ENCODE measurements around the gene PTPRC. TPM values are rescaled to one million over a fixed set of nuclear protein-coding genes. Genes with fewer than 3 reads are reported as not detected.

Gene PTPRC
- total RNA-seq, 2 donors from 2014 or later, result 3.3 to 9.9 TPM

GRCh38 chr1:198604975-198605374, 33.9 kb upstream of the PTPRC start:
- TF ChIP-seq POLR2A (IDR thresholded peaks at IDR 0.05) (no peak), CTCF (IDR thresholded peaks at IDR 0.05) (no peak)
- Histone ChIP-seq H3K27me3 (no peaks in the 10 kb centered on the region), H3K27ac (no peak overlapping the region), H3K4me1 (no peaks in the 10 kb centered on the region), H3K36me3 (replicated peaks in 1 of 2; ENCODE audit: insufficient read depth in 1 of 2, low read depth in 2 of 2) (no peaks in the 10 kb centered on the region), H3K4me3 (no peak overlapping the region), H3K9me3 (no peaks in the 10 kb centered on the region)
- intact Hi-C loops (cut with DNase I), result no loop called here
- ATAC-seq, result no peak
- WGBS, 2 donors, result 42 to 63% methylated on average over 1 of the region's 1 CpG
- no peak for DNase-seq

- intact Hi-C loops (cut with DNase I), result no loop called here
- no peak for ATAC-seq
- Histone ChIP-seq H3K27me3 (no peaks in the 10 kb centered on the region), H3K9me3 (no peaks in the 10 kb centered on the region), H3K4me3 (no peak overlapping the region), H3K4me1 (no peaks in the 10 kb centered on the region), H3K27ac (no peak overlapping the region), H3K36me3 (replicated peaks in 1 of 2; ENCODE audit: insufficient read depth in 1 of 2, low read depth in 2 of 2) (no peaks in the 10 kb centered on the region)
- TF ChIP-seq POLR2A (IDR thresholded peaks at IDR 0.05) (no peak), CTCF (IDR thresholded peaks at IDR 0.05) (no peak)
- 61 to 67% methylated on average over 4 of the region's 4 CpGs for WGBS, 2 donors
- DNase-seq, result no peak
These were observed 33.4 kb upstream of the PTPRC start for GRCh38 chr1:198605406-198605805.

GRCh38 chr1:198606020-198606438, 32.8 kb upstream of the PTPRC start:
- 75 to 77% methylated on average over 3 of the region's 3 CpGs for WGBS, 2 donors
- Histone ChIP-seq H3K9me3 (no peaks in the 10 kb centered on the region), H3K4me3 (no peak overlapping the region), H3K27me3 (no peaks in the 10 kb centered on the region), H3K36me3 (replicated peaks in 1 of 2; ENCODE audit: insufficient read depth in 1 of 2, low read depth in 2 of 2) (no peaks in the 10 kb centered on the region), H3K4me1 (no peaks in the 10 kb centered on the region), H3K27ac (no peak overlapping the region)
- TF ChIP-seq POLR2A (IDR thresholded peaks at IDR 0.05), result no peak
- TF ChIP-seq CTCF (IDR thresholded peaks at IDR 0.05), result no peak
- DNase-seq (no peak), ATAC-seq (no peak)
- intact Hi-C loops (cut with DNase I), result no loop called here

- no peak for TF ChIP-seq CTCF (IDR thresholded peaks at IDR 0.05)
- no peak for TF ChIP-seq POLR2A (IDR thresholded peaks at IDR 0.05)
- intact Hi-C loops (cut with DNase I), result no loop called here
- Histone ChIP-seq H3K9me3 (no peaks in the 10 kb centered on the region), H3K4me3 (no peak overlapping the region), H3K27me3 (no peaks in the 10 kb centered on the region), H3K27ac (no peak overlapping the region), H3K4me1 (no peaks in the 10 kb centered on the region), H3K36me3 (replicated peaks in 1 of 2; ENCODE audit: insufficient read depth in 1 of 2, low read depth in 2 of 2) (no peaks in the 10 kb centered on the region)
- no peak for ATAC-seq
- no peak for DNase-seq
- 44 to 59% methylated on average over 2 of the region's 2 CpGs for WGBS, 2 donors
These were observed 31.1 kb upstream of the PTPRC start for GRCh38 chr1:198607714-198608113.

GRCh38 chr1:198610362-198610761, 28.5 kb upstream of the PTPRC start:
- no peaks in the 10 kb centered on the region for H3K27me3 ChIP-seq
- DNase-seq, result no peak
- H3K4me1 ChIP-seq, result no peaks in the 10 kb centered on the region
- no peaks in the 10 kb centered on the region for H3K36me3 ChIP-seq (replicated peaks in 1 of 2; ENCODE audit: insufficient read depth in 1 of 2, low read depth in 2 of 2)
- no peak overlapping the region for H3K27ac ChIP-seq
- no peak for ATAC-seq
- H3K4me3 ChIP-seq, result no peak overlapping the region
- H3K9me3 ChIP-seq, result no peaks in the 10 kb centered on the region
- intact Hi-C loops (cut with DNase I), result no loop called here
- TF ChIP-seq CTCF (IDR thresholded peaks at IDR 0.05) (no peak), POLR2A (IDR thresholded peaks at IDR 0.05) (no peak)
- WGBS, 2 donors, result 59 to 62% methylated on average over 1 of the region's 1 CpG
